HG02759 (cell line): Measurements from ENCODE around the gene GLTP.

Experiments
- ATAC-seq: cut with Tn5 transposase; IDR thresholded peaks from one replicate; pipeline ENCODE4 v1.9.1; 2021; ENCODE audit warnings: mild to moderate bottlenecking, moderate library complexity; ENCODE audit not compliant: unreplicated experiment

The GLTP gene

DNA sequence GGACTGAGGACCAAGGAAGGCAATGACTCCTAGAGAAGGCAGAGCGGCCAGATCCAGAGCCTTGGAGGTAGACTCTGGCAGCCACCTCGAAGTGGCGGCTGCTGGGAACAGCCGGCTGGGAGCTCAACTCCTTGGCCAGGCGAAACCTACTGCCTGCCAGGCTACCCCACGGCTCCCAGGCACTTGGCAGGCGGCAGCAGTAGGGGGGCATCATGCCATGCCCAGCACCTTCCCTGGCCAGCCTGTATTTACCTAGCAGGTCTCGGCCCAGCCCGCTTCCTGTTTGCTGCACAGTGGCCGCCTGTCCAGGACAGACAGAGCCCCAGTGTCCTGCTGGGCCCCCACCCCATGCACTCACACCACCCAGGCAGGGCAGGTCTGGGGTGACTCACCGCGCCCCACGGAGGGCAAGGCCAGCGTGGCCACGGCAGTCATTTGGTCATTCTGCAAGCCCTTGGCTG, 57.4 kb downstream of the GLTP start:
- ATAC-seq, result no peak

DNA sequence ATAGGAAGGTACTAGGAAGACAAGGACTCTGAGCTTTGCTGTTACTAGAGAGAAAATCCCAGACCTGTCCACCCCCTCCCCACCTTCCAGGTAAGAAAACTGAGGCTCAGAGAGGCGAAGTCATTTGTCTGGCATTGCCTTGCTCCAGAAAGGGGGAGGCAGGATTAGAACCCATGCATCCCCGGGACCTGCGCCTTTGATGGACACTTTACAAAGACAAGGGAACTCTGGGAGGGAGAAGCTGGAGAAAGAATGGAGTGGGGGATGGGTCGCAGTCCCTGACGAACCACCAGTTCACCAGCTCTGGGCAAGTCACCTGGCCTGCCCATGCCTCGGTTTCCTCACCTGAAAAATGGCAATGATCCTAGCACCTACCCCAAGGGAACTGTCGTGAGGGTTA, 57.9 kb downstream of the GLTP start:
- no peak for ATAC-seq

DNA sequence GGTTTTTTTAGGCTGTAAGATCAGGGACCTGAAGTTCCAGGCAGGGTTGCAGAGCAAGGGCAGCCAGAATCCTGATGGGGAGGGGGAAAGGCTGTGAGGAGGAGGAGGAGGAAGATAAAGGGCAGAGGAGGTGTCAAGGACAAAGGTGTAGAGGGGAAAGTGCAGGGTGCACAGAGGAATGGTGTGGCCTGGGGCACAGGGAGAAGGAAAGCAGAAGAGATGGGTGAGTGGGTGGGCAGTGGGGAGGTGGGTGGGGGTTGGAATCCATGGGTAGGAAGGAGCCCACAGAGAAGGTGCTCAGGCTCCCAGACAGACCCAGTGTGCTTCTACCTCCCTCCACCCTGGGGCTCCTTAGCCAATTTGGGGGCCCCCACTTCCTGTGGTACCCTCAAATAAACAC, 58.4 kb downstream of the GLTP start:
- no peak for ATAC-seq

DNA sequence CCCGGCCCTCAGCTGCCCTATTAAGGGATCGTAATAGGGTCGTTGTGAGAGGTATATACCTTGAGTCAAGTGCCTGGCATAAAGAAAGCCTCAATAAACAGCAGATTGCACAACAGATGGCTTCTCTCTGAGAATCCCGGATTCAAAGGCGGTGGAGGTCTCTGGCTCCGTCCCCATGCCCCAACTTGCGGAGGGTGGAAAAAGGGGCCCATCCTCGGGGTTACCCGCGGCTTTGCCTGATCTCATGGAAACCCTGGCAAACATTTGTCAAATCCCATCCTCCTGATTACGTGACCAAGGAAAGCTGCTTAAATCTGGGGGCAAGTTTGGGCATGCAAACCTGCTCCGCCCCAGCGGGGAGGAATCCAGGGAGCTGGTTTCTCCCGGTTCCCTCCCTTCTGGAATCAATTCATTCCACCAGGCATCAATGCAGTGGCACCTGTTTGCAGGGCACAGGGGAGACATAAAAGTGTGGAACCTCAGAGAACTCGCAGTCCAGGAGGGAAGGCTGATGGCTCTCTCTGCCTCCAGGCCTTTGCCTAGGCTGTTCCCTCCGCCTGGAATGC, 59.4 kb downstream of the GLTP start:
- no peak for ATAC-seq

DNA sequence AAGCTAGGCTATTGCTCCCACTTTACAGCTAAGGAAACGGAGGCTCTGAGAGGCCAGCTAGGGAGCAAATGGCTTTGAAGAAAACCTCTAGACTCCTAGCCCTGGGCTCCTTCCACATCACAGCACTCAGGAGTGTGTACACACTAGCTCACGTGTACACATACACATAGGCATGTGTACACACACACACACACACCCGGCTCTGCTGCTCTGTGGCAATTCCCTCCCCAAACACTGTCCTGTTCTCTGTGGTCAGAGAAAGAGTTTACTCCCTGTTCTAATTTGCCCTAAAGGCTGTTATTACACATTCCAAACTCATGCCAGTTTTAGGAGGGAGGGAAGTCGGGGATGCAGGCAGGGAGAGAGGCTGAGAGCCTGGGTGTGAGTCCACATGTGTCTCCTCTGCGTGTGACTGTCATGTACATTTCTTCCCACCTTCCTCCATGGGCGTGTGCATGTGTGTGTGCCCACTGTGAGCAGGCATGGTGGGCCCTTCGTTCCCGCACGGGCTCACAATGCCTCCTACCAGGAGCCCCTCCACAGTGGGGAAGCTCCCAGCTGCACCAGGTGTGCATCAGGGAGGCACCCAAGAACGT, 61.3 kb downstream of the GLTP start:
- no peak for ATAC-seq

DNA sequence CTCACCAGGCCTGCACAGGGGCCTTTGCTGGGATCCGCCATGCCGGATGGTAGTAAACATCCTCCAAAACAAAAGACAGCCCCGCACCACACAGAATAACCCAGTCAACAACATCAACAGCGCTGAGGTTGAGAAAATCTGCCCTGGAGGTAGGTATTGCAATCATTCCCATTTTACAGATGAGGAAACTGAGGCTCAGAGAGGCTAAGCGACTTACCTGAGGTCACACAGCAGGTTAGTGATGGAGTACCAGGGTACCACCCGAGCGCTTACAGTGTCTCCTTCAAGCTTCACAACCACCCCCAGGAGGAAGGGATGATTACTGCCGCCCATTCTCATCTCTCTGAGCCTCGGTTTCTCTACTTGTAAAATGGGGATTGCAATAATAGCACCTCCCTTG, 62.1 kb downstream of the GLTP start:
- ATAC-seq, result no peak

DNA sequence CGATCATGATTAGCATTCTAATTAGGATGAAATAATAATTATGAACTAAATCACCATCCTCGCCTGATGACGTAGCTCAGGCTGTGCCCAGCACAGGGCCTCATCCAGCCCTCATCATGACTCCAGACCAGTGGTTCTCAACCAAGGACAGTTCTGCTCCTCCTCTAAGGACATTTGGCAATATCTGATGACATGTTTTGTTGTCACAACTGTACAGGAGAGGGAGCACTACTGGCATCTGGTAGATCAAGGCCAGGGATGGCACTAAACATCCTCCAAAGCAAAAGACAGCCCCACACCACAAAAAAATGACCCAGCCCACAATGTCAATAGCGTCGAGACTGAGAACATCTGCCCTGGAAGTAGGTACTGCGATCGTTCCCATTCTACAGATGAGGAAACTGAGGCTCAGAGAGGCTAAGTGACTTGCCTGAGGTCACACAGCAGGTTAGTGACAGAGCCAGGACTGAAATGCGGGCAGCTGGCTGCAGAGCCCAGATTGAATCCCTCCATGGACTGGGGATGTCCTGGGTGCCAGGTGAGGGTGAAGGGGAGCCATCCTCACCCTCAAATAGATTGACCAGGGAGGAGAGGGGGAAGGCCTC, 62.6 kb downstream of the GLTP start:
- ATAC-seq, result no peak

DNA sequence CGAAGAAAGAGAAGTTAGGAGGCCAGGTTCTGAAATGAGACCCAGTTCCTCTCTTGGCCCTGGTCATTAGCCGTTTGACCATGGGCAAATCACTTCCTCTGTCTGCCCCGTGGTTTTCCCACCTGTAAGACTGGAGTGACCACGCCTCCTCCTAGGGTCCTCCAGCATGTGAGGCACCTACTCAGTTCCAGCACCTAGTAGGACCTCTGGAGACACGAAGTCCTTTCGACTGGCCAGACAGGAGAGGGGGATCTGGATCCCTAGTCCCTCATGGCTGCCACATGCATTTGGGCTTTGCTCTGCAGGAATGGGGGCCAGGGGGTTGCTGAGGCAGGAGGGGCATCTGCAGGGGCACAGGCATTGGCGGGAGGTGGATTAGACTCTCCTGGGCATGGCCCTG, 63.5 kb downstream of the GLTP start:
- ATAC-seq, result no peak

DNA sequence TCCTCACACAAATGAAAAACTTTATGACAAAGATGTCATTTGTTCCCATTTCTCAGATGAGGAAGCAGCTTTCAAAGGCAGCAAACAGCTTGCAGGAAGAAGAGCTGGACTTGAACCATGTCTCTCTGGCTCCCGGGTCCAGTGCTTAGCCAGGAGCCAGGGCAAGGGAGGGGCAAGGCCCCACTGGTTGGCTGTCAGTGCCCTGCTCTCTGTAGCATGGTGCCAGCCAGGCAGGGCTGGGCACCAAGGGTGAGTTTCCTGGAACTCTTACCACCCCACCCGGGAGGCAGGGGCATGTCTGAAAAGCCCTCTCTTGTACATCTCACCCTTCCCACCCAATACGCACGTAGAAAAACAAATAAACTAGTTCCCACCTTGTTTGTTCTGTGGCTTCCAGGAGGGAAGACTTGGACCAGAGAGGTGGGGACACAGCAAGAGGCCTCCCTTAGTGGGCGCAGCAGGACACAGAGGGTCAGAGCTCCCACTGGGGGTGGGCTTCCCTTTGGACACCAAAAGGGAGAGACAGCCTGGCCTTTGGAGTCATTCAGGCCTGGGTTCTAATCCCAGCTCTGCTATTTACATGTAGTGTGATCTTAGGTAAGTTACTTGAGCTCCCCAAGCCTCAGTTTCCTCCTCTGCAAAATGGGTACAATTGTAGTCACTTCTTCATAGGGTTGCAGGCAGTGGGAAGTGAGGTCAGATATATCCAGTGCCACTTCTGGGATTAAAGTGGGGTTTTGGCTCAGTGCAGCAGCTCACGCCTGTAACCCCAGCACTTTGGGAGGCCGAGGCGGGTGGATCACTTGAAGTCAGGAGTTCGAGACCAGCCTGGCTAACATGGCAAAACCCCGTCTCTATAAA, 64.4 kb downstream of the GLTP start:
- no peak for ATAC-seq

DNA sequence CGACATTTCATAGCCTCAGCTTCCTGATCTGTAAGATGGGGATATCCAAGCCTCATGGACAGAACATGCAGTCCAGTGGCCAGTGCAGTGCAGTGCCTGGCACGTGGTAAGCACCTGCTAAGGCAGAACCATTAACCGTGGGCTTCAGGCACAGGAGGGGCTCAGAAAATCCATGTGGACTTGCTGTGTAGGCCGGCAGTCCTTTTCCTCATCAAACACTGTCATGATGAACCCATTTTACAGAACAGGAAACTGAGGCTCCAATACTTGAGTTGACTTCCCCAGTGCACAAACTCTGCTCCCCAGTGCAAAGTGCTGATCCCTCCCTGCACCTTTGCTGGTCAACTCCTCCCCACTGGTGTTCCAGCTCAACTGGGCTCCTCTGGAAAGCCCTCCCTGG, 65.1 kb downstream of the GLTP start:
- no peak for ATAC-seq

DNA sequence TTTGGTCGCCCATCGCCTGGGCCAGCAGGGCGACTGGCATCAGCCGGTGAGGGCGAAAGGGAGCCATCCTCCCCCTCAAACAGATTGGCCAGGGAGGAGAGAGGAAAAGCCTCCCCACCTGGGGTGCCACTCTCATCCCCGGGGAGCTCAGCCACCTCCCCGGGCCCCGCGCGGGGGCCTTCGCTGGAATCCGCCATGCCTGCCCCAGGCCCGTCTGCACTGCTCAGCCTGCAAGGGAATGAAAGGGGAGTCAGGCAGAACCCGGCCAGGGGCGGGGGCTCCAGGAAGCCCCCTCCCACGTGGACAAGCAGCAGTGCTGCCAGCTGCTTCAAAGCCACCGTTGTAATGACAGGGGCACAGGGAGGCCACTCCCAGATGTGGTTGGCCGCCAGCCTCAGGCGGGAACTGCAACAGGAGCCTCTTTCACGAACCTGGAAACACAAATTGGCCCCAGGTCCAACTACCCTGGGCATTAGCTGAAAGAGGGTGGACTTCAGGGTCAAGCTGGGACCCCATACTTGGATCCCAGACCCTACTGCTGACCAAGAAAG, 65.7 kb downstream of the GLTP start:
- no peak for ATAC-seq

DNA sequence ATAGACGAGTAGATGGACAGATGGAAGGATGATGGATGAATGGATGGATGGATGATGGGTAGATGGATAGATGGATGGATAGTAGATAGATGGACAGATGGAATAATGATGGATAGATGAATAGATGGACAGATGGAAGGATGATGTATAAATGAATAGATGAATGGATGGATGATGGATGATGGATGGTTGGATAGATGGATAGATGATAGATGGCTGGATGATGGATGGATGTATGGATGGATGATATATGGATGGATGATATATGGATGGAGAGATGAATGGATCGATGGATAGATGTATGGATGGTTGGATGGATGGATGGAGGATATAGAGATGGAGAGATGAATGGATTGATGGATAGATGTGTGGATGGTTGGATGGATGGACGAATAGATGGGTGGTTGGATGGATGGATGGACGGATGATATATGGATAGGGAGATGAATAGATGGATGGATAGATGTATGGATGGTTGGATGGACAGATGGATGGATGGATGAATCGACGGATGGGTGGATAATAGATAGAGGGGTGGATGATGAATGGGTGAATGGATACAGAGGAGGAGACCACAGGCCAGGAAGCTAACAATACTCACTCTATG, 66.4 kb downstream of the GLTP start:
- ATAC-seq, result no peak

DNA sequence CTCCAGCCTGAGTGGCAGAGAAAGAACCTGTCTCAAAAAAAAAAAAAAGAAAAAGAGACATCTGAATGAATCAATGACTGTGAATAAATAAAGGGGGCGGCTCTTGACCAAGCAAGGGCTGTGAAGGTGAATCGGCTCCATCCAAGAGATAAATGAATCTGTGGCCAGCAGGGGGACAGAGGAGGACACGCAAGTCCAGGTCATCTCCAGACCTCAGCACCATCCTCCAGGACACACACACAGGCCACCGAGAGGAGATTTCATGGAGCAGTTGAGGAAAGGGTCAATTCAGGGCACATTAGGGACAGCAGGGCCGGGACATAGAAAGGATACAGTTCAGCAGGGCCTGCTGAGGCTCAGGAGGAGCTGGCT, 68.7 kb downstream of the GLTP start:
- ATAC-seq, result no peak

DNA sequence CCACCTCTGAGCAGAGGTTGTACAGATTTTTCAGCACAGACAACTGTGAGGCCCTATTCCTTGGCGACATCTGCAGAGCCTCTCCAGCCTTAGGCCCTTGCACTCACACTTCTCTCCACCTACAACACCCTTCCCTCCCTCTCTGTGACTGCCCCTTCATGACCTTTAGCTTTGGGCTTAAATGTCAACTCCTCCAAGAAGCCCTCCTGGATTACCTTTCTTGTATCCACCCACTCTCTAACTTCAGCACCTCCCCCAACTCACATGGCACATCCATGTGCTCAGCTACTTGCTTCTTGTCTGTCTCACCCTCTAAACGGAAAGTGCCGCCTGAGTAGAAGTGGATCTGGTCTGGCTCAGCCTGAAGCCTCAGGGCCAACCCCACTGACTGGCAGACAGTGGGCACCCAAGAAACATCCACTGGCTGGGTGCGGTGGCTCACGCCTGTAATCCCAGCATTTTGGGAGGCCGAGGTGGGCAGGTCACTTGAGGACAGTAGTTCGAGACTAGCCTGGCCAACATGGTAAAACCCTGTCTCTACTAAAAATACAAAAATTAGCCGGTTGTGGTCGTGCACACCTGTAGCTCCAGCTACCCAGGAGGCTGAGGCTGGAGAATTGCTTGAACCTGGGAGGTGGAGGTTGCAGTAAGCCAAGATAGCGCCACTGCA, 69.3 kb downstream of the GLTP start:
- ATAC-seq, result no peak

DNA sequence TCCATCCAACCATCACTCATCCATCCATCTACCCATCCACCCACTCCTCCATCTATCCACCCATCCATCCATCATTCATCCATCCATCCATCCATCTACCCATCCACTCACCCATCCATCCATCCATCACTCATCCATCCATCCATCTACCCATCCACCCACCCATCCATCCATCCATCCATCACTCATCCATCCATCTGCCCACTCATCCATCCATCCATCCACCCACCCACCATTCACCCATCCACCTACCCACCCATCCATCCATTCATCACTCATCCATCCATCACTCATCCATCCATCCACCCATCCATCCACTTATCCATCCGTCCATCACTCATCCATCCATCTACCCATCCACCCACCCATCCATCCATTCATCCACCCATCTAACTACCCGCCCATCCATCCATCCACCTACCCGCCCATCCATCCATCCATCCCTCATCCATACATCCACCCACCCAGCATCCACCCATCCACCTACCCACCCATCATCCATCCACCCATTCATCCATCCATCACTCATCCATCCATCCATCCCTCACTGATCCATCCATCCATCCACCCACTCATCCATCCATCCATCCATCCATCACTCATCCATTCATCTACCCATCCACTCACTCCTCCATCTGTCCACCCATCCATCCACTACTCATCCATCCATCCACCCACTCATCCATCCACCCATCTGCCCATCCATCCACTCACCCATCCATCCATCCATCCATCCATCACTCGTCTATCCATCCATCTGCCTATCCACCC, 71.3 kb downstream of the GLTP start:
- no peak for ATAC-seq

DNA sequence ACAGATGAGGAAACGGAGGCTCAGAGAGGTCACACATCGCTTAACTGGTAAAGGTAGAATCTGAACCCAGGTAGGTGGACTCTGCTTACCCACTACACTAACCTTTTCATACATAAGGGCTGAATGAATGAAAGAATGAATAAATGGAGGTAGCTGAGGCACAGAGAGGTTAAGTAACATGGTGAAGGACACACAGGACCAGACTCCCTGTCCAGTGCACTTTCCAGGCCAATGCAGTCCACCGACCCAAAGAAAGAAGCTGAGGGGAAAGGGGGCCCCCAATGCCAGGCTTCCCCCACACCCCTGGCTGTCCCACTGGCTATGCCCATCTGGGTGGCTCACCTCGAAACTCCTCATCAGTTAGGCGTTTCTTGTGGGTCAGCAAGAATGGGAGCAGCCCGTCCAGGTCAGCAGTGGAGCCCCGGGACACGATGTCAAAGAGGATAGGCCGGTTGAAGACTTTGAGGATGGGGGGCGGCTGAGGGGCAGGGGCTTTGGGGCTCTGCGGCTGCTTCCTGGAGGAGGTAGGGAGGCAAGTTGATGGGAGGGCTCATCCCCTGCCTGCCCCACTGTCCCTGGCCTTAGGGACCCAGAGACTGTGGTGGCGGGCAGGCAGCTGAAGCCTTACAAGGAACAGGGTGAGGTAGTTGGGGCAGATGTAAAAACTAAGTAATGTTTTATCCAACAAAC, 72.2 kb downstream of the GLTP start:
- no peak for ATAC-seq

DNA sequence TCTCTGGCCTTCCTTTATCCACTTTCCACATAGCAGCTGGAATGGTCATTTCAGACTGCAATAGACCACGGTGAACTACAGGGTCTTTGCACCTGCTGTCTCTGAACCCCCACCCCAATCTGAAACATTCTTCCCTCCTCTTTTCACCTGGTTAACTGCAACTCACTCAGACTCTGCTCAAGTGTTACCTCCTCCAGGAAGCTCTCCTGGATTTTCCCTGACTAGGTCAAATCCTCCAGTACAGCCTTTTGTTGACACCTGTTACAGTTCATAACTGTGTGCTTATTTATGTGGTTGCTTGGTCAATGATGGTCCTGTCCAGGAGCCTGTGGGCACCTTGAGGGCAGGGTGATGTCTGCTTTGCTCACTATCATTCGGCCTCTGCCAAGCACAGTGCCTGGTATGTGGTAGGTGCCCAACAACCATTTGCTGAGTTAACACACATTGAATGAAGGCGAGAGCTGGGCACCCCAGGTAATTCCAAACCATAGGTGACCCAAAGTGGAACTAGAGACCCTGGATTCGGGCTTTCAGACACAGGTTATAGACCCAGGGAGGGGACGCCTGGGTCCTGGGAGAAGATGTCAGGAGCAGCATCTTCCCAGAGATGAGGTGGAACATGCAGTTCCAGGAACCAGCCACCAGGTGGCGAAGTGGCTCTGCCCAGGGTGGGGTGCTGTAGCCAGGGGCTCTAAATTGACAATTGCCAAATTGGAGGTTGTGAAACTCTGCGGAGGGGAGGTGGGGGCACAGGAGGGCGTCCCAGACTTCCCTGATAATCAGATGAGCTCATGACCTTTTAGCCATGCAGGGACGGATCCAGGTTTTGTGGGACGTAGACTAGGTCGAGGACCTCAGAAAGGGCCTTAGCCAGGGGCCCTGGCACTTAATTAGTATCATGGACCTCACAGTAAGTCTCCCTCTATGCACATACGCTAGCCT, 75.2 kb downstream of the GLTP start:
- no peak for ATAC-seq

DNA sequence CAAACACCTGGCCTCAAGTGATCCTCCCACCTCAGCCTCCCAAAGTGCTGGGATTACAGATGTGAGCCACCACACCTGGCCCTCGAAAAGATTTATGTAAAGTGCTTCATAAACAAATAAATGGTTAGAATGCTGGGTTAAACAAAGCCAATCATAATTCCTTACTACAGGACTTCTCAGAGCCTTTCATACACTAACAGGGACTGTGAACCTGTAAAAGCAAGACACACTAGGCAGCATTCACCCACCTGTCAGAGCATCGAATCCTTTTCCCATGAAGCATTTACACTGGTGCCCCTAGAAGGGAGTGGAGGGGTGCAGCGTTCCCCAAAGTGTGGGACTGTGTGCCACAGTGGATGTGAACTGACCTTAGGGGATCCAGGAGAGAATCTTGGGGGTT, 76.7 kb downstream of the GLTP start:
- no peak for ATAC-seq
